ENCODE data around the gene DHX35.

DNA sequence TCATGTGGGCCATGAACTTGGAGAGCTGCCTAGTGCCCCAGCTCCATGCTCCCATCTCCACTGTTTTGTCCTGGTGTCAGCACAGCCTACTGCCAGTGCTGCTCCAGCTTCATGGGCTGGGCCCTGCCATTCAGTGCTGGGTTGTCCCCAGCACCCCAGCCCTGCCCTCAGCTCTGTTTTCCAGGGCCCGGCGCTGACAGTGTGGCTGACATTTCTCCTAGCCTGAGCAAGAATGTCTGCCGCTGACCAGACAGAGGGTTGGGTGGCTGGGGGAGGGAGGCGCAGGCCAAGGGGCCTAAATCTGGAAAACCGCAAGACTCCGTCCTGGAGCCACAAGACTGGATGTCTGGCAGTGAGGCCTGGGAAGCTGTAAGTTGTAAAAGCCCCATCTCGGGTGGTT is 78.9 kb downstream of the DHX35 start:
- no peak for TF ChIP-seq ZC3H10 (CRISPR knock-in tag; IDR thresholded peaks at IDR 0.05)
- no peak for TF ChIP-seq GLIS3 (CRISPR knock-in tag; IDR thresholded peaks at IDR 0.05)
- no peak for TF ChIP-seq ARNTL (CRISPR knock-in tag; IDR thresholded peaks at IDR 0.05; ENCODE audit: borderline replicate concordance, low read depth)
- TF ChIP-seq ZNF8 (CRISPR knock-in tag; IDR thresholded peaks at IDR 0.05) = no peak
